RPMI8226 (cell line): ENCODE measurements around the gene GUCD1.
"Not testable (repeated sequence)": the region's sequence is repeated elsewhere in the genome, so short reads cannot be mapped to it uniquely, and the experiment has no call there.

ENCODE experiments used
- DNase-seq: peaks from one replicate; pipeline ENCODE4 v3.0.0-alpha.2; 2015

GUCD1 gene

GRCh38 chr22:24563246-24563645, 8.3 kb upstream of the GUCD1 start:
- DNase-seq, result no peak

- no peak for DNase-seq
These were observed 4.5 kb upstream of the GUCD1 start for GRCh38 chr22:24559471-24559870.

GRCh38 chr22:24555165-24556039, 464 bp upstream of the GUCD1 start, which contains the start of gene SNRPD3:
TSS of gene SNRPD3 (plus strand) at chr22:24555999. CDS start at chr22:24557675, 1,676 bp downstream.
- peak; percentile 99 for DNase-seq

GRCh38 chr22:24553597-24554312, 1.2 kb downstream of the GUCD1 start:
- peak; percentile 29 for DNase-seq

GRCh38 chr22:24552503-24553286, 2.2 kb downstream of the GUCD1 start:
- DNase-seq, result not testable (repeated sequence)

GRCh38 chr22:24550902-24551435, 4.0 kb downstream of the GUCD1 start:
- no peak for DNase-seq

- DNase-seq, result no peak
These were observed 4.7 kb downstream of the GUCD1 start for GRCh38 chr22:24550028-24550901.

- DNase-seq, result no peak
These were observed 6.1 kb downstream of the GUCD1 start for GRCh38 chr22:24548812-24549211.

GRCh38 chr22:24543679-24544243, 11.2 kb downstream of the GUCD1 start:
- no peak for DNase-seq

- DNase-seq, result no peak
These were observed 11.7 kb downstream of the GUCD1 start for GRCh38 chr22:24543185-24543601.

- DNase-seq, result no peak
These were observed 12.3 kb downstream of the GUCD1 start for GRCh38 chr22:24542641-24543040.

GRCh38 chr22:24541681-24542515, 13.0 kb downstream of the GUCD1 start:
- DNase-seq, result no peak

- no peak for DNase-seq
These were observed 14.5 kb downstream of the GUCD1 start for GRCh38 chr22:24540470-24540869.

GRCh38 chr22:24536089-24536488, 18.8 kb downstream of the GUCD1 start:
- DNase-seq, result peak; percentile 95

GRCh38 chr22:24535348-24535747, 19.6 kb downstream of the GUCD1 start:
- no peak for DNase-seq

GRCh38 chr22:24532075-24532474, 22.9 kb downstream of the GUCD1 start:
- no peak for DNase-seq

GRCh38 chr22:24530968-24531367, 24.0 kb downstream of the GUCD1 start:
- DNase-seq, result not testable (repeated sequence)

- no peak for DNase-seq
These were observed 25.0 kb downstream of the GUCD1 start for GRCh38 chr22:24529898-24530297.

GRCh38 chr22:24526191-24526590, 28.7 kb downstream of the GUCD1 start:
- DNase-seq, result no peak

GRCh38 chr22:24525416-24526037, 29.4 kb downstream of the GUCD1 start:
- peak; percentile 93 for DNase-seq
